Kidney epithelial cell (primary cell): ENCODE measurements around the gene CHRNA9. TPM values are rescaled to one million over a fixed set of nuclear protein-coding genes. Genes with fewer than 3 reads are reported as not detected.
A peak's percentile ranks its signal among the peaks of the same experiment; 100 is the strongest.
"Not testable (repeated sequence)": the region's sequence is repeated elsewhere in the genome, so short reads cannot be mapped to it uniquely, and the experiment has no call there.

Experiments used
- DNase-seq: peaks from one replicate; pipeline ENCODE4 v3.0.0-alpha.2; 2010; ENCODE audit warnings: low read depth
- H3K27me3 ChIP-seq: 2 replicates; pipeline ENCODE4 v1.6.0; 2011; ENCODE audit warnings: low read length; ENCODE audit not compliant: control insufficient read depth, insufficient read depth
- H3K36me3 ChIP-seq: 2 replicates; pipeline ENCODE4 v1.5.1; 2011; ENCODE audit warnings: low read length; ENCODE audit not compliant: control insufficient read depth, insufficient read depth
- H3K4me3 ChIP-seq: 2 replicates; pipeline ENCODE4 v1.5.1; 2011; ENCODE audit warnings: low read depth, mild to moderate bottlenecking, control low read depth, low read length
- CTCF ChIP-seq: IDR thresholded peaks from 2 replicates; pipeline ENCODE4 v1.5.1; 2011; ENCODE audit warnings: mild to moderate bottlenecking, moderate library complexity, low read length, control low read depth, inconsistent platforms; ENCODE audit not compliant: insufficient read depth, poor library complexity, severe bottlenecking
- total RNA-seq: library from RNA; depleted of rRNA; stranded (reverse); fragments of >200 nt; gene quantifications from 2 replicates; pipeline ENCODE4 v1.2.3, GENCODE V29; 2015

CHRNA9 gene
- total RNA-seq, 1 donor from 2014 or later = not detected

GRCh38 chr4:40389986-40390385 lies 54.9 kb downstream of the CHRNA9 start:
- Histone ChIP-seq H3K4me3 (no peak overlapping the region), H3K27me3 (no peaks in the 10 kb centered on the region), H3K36me3 (no peaks in the 10 kb centered on the region)
- no peak for DNase-seq
- no peak for TF ChIP-seq CTCF

GRCh38 chr4:40392241-40392640 lies 57.1 kb downstream of the CHRNA9 start:
- not testable (repeated sequence) for H3K27me3 ChIP-seq, DNase-seq, H3K36me3 ChIP-seq, H3K4me3 ChIP-seq

GRCh38 chr4:40394236-40394635 lies 59.1 kb downstream of the CHRNA9 start:
- no peaks in the 10 kb centered on the region for H3K27me3 ChIP-seq
- H3K4me3 ChIP-seq = no peak overlapping the region
- DNase-seq = no peak
- TF ChIP-seq CTCF = no peak
- H3K36me3 ChIP-seq = no peaks in the 10 kb centered on the region

GRCh38 chr4:40395166-40395900 lies 60.2 kb downstream of the CHRNA9 start:
- Histone ChIP-seq H3K36me3 (no peaks in the 10 kb centered on the region), H3K4me3 (no peak overlapping the region), H3K27me3 (no peaks in the 10 kb centered on the region)
- TF ChIP-seq CTCF = no peak
- DNase-seq = no peak

- TF ChIP-seq CTCF = no peak
- Histone ChIP-seq H3K36me3 (no peaks in the 10 kb centered on the region), H3K27me3 (no peaks in the 10 kb centered on the region), H3K4me3 (no peak overlapping the region)
- peak; percentile 89 for DNase-seq
These were observed 61.0 kb downstream of the CHRNA9 start for GRCh38 chr4:40395908-40396793.

GRCh38 chr4:40399578-40399977 lies 64.4 kb downstream of the CHRNA9 start:
- H3K27me3 ChIP-seq = no peaks in the 10 kb centered on the region
- TF ChIP-seq CTCF = no peak
- DNase-seq = no peak
- H3K4me3 ChIP-seq = no peak overlapping the region
- no peaks in the 10 kb centered on the region for H3K36me3 ChIP-seq
